GM18870 (cell line): ENCODE results near the gene ZNF8.
"Not testable (repeated sequence)": the region's sequence is repeated elsewhere in the genome, so short reads cannot be mapped to it uniquely, and the experiment has no call there.

Experiments used
- ATAC-seq: cut with Tn5 transposase; IDR thresholded peaks from one replicate; pipeline ENCODE4 v1.9.1; 2021; ENCODE audit warnings: moderate library complexity; ENCODE audit not compliant: unreplicated experiment

Gene ZNF8

DNA sequence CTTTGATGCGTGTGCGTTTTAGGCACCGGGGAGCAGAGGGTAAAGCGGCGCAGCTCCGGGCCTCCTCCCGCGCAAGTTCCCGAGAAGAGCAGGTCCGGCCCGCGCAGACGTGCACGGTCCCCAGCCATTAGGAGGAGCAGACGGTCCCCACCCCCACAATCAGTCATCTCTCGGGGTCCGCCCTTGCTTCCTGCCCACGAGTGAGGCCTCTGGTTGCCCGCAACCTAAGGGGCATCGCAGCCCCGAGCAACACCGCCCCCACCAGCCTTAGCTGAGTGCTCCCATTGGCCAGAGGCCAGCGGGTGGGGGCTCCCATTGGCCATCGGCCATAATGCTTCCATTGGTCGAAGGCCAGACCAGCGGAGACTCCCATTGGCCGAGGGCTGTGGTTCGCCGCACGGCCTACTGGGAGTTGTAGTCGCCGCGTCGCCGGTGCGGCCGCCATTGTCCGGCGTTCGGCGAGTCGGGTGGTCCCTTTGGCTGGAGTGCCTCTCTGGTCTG is at the start of gene ZNF8:
Gene ZNF8 (plus strand): TSS at position 415 of the 501 bp plus-strand sequence. CDS start 127 bp downstream, outside the sequence.
- peak; percentile 90 for ATAC-seq

DNA sequence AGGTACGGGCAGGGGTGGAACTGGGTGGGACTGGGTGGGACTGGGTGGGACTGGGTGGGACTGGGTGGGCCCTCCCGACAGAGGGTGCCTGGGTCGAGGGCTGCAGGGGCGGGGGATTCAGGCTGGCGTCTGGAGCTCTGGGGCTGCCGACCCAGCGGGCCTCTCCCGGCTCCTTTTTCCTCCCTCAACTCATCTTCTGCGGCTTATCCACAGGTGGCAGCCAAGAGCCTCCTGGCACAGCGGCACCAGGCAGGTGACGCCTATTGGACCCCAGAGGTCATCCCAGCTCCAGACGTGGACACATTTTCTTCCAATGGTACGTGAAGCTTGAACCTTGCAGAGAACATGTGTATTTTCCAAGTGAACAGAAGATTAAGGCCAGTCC is 49.5 kb upstream of the ZNF8 start:
- no peak for ATAC-seq

DNA sequence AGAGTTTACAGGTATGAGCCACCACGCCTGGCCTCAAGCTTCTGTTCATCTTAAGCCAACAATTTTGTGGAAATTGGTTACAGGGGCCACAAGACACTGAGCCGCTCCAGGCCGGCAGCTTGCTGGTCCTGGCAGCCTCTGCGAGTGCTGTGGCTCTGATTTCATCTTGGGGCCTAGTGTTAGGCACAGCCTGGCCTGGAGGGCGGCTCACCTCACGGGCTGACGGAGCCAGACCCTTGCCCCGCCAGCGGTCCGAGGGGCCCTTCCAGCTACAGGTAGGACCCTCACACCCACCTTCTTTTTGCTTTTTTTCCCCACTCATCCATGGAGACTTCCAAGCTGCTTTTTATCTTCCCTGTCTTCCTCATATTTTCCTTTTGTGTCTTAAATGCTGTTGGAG is 41.4 kb upstream of the ZNF8 start:
- no peak for ATAC-seq

DNA sequence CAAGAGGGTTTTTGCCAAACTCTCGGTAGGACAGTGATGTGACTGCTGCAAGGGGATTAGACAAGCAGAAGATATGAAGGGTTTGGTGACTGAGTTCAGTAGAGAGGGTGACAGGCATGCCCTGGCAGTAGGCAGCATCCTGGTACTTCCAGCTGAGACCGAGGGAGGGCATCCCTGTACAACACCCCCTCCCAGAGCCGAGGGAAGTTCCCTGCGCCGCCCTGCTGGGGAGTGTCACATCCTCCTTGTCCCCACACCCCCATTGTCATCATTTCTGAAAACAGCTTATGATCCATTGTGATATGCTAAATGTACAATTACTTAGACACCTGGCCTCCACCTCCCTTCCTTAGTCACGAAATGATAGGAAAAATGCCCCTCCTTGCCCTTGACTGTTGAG is 35.4 kb upstream of the ZNF8 start:
- ATAC-seq: no peak

DNA sequence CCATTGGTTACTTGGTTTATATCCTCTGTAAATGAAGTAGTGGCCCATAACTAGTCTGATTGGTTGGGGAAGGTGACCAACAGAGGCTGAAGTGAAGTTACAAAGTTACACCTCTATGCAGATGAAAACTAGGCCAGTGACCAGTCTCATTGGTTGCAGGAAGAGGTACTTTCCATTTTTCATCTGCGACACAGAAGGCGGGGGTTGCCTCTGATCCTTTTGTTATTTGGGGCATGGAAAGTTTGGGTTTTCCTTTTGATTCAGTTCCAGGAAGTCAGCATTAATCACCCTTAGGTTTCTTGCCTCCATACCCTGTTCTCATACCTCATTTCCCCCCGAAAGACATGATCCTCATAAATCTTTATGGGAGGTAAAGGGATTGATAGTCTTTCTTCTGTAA is 29.9 kb upstream of the ZNF8 start:
- ATAC-seq: no peak

DNA sequence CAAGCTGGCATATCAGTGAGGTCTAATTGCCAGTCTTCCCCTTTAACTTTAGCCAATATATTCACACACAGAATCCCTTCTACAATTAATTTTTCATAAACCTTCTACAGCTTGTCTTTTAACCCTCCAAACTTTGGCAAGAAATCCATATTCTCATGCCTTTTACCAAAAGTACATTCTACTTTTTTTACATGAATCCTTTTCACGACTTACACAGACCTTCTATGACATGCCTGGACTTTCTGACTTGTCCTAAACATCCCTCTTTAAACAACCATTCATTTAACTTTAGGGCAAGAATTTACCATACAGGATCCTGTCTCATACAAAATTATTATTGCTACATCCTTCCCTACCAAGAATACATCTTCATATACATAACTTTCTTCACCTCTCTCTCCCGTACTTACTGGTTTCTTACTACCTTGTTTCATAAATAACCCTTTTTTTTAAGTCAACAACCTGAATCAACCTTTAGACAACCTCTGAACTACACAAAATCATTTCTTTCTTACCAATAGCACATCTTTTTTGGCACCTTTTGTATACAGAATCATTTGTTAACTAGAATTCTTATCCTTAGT is 26.6 kb upstream of the ZNF8 start:
- ATAC-seq: no peak

DNA sequence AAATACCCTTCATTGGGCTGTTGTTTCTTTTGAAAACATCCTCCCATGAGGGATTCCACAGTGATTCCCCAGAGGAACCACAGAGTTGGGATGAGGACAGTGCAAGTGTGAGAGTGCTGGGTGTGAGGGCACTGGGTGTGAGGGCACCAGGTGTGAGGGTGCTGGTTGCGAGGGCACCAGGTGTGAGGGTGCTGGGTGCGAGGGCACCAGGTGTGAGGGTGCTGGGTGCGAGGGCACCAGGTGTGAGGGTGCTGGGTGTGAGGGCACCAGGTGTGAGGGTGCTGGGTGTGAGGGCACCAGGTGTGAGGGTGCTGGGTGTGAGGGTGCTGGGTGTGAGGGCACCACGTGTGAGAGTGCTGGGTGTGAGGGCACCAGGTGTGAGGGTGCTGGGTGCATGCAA is 20.5 kb upstream of the ZNF8 start:
- ATAC-seq: not testable (repeated sequence)

DNA sequence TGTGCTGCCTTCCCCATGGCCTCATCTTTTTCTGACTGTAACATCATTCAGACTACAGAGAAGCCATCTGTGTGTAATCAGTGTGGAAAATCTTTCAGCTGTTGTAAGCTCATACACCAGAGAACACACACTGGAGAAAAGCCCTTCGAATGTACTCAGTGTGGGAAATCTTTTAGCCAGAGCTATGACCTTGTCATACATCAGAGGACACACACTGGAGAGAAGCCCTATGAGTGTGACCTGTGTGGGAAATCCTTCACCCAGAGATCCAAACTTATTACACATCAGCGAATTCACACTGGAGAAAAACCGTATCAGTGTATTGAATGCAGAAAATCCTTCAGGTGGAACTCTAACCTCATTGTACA is 17.2 kb upstream of the ZNF8 start:
- no peak for ATAC-seq

DNA sequence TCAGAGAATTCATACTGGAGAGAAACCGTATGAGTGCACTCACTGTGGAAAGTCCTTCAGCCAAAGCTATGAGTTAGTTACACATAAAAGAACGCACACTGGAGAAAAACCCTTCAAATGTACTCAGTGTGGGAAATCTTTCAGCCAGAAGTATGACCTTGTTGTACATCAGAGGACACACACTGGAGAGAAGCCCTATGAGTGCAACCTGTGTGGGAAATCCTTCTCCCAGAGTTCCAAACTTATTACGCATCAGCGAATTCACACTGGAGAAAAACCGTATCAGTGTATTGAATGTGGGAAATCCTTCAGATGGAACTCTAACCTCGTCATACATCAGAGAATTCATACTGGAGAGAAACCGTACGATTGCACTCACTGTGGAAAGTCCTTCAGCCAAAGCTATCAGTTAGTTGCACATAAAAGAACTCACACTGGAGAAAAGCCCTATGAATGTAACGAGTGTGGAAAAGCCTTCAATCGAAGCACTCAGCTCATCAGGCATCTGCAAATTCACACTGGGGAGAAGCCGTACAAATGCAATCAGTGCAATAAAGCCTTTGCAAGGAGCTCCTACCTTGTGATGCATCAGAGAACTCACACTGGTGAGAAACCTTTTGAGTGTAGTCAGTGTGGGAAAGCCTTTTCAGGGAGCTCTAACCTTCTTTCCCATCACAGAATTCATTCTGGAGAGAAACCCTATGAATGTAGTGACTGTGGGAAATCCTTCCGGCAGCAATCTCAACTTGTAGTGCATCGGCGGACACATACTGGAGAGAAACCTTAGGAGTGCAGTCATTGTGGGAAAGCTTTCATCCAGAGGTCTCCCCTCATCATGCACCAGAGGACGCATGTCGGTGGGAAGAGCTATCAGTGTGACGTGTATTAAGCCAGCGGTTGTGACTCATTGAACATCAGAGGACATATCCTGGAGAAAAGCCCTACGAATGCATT is 16.5 kb upstream of the ZNF8 start:
- no peak for ATAC-seq

DNA sequence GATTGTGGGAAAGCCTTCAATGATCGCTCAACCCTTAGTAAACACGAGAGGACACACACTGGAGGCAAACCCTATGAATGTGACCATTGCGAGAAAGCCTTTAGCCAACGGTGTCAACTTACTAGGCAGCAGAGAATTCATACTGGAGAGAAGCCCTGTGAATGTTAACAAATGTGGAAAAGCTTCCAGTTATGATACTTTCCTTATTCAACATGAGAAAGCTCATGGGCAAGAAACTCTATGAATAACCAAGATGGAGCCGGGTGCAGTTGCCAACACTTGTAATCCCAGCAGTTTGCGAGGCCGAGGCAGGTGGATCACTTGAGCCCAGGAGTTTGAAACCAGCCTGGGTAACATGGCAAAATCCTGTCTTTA is 15.8 kb upstream of the ZNF8 start:
- ATAC-seq: no peak

DNA sequence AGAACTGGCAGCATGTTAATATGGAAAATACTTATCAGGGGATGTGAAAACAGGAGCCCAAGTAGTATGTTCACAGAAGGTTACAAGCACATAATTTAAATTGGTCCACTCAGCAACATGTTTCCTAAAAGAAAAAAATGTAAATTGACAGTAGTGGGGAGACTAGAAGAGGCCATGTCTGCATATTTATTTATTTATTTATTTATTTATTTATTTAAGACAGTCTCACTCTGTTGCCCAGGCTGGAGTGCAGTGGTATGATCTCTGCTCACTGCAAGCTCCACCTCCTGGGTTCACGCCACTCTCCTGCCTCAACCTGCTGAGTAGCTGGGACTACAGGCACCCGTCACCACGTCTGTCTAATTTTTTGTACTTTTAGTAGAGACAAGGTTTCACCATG is 13.7 kb upstream of the ZNF8 start:
- no peak for ATAC-seq

DNA sequence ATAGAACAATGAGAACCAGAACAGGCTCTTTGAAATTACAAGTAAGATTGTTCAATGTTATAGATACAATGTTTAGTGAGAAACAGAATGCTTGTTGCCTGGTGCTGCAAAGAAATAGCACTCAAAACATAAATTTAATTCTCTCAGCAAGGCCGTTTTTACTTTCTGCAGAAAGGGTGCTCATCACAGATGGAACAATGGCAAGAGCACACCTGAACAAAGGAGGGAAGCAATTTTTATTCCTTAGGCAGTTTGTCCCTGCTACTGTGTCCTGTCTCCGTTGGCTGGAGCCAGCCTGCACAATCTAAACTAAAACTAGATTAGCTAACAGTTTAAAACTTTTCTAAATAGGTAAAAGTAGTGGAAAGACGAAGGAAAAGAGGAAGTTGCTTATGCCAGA is 10.4 kb upstream of the ZNF8 start:
- no peak for ATAC-seq

DNA sequence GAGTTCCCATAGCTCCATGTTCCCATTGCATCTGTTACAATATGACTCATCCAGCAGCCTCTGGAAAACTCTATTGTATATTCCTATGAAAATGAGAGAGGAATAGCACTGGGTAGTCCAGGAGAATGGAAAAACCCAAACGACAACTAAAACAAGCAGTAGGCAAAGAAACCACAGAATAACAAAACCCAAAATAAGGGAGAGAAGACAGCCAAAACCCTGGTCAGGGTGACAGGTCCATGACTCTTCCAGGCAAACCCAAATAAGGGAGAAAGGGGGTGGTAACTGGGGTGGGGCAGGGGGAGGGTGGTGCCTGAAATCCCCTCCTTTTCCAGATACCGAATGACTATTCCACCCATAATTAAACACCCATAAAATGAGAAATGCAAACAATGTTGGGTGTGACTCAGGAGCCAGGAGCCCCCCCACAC is 4.0 kb upstream of the ZNF8 start:
- ATAC-seq: no peak

DNA sequence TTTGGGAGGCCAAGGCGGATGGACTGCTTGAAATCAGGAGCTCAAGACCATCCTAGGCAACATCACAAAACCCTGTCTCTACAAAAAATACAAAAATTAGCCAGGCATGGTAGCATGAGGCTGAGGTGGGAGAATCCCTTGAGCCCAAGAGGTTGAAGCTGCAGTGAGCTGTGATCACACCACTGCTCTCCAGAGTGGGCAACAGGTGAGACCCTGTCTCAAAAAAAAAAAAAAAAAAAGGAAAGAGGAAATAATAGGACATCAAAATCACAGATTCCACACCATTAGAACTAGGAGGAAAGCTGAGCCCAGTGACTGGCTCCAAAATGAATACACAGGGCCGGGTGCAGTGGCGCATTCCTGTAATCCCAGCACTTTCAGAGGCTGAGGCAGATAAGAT is 3.2 kb upstream of the ZNF8 start:
- ATAC-seq: no peak

DNA sequence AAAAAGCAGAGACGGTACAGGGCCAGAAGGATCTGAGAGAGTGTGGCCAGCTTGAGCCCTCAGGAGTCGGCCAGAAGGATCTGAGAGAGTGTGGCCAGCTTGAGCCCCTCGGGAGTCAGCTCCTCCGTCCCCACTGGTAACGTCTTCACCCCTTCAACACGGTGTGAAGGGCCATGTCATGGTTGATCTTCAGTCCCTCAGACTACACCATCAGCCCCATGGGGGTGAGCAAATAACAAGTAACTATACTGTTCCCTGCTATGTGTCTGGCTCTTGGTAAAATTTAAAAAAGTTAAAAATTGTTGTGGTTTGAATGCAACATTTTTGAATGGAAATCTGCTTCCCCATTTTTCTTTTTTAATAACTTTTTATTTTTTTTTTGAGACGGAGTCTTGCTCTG is 1.6 kb upstream of the ZNF8 start:
- no peak for ATAC-seq

DNA sequence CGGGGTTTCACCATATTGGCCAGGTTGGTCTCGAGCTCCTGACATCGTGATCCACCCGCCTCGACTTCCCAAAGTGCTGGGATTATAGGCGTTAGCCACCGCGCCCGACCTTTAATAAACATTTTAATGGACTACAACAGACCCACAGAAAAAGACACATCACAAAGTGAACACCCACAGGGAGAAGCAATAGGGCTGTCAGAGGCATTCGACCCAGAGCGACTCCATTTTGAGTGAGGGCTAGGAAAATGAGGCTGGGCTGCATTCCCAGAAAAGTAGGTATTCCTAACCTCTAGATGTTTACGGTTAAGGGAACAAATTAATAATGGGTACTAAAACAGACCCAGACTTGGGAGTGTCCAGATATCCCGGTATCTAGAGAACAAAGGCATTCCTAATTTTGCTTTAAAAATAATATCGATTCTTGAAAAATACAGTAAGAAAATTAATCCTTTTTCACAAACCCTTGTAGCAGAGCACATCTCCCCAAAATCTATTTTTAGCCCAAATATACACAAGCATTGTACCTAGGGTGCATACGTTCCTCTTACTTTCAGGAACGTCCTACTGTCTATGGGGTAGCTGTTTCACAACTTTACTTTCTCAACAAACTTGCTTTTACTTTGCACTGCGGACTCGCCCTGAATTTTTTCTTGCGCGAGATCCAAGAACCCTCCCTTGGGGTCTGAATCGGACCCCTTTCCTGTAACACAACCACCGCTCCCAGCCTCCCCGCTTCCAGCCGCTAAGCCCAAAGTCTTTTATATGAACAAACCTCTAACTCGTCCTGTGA is 811 bp upstream of the ZNF8 start:
- ATAC-seq: no peak

DNA sequence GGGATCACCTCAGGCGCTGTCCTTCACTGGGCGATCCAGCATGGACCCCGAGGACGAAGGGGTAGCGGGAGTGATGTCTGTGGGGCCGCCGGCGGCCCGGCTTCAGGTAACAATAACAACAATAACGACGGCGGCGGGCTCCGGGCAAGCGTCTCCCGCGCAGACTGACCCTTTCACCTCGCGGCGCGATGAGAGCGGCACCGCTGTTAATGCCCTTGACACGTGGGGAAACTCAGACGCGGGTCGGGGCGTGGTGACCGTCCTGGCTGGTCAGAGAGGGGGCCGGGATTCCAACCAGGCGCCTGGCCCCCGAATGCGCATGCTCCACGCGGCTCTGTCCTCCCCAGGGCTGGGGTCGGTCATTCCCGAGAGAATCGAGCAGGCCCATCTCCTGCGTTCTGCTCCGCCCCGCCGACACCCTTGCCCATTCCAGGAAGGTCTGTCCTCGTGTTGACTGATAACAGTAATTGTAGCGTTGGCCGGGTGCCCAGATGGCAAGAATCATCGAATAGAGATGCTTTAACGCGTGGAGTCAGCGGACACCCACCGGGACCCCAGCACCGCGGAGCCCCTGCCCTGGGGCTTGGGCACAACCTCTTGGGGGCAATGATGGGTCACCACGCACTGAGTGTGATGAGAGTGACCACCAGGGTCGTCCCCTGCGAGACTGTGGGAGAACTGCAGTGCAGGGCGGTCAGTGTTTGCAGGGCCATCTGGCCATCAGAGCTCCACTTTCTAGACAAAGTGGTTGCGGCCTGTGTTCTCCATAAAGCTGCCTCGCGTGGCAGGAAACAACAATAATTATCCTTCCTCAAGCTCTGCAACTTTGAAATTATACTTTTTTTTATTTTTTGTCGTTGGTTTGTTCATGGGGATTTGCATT is 528 bp downstream of the ZNF8 start:
- ATAC-seq: no peak

DNA sequence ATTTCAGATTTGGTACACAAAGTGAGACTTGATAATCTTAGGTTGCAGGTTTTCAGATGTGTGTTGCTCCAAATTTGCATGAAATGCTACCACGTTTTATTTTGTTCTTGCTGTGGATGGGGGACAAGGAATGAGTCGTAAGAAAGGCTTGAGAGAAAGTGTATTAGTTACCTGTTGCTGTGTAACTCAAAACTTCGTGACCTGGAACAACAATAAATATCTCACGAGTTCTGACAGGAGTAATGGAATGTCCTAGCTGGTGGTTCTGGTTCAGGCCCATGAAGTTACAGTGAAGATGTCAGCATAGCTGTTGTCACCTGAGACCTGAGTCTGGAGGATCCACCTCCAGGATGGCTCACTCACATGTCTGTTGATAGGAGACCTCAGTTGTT is 1.2 kb downstream of the ZNF8 start:
- no peak for ATAC-seq

DNA sequence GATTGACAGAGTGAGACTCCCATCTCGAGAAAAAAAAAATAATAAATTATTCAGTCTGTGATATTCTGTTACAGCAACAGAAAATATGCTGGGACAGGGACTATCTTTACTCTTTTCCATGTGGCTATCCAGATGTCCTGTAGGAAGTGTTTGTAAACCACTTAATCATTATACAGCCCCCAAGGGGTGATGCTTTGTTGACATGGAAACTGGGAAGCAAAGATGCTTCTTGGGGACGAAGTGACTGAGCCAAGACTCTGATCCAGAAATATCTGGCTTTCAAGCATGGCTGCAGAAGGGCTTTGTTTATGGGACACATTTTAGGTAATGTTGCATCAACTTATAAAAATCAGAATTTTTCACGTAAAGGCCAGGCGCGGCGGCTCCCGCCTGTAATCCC is 5.4 kb downstream of the ZNF8 start:
- no peak for ATAC-seq

DNA sequence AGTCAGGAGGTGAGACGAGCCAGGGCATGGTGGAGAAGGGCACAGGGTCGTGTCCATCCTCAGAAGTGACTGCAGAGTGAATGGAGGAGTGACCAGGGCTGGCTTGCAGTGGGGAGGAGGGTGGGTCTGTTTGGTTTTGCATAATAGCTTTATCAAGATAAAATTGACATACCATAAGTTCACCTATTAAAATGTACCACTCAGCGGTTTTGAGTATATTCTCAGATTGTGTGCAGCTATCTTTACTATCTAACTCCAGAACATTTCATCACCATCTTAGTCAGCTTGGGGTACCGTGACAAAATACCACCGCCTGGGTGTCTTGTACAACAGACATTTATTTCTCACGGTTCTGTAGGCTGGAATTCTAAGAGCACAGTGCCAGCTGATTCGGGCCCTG is 13.2 kb downstream of the ZNF8 start:
- ATAC-seq: no peak
